ENCODE data around the gene NPIPA1. TPM values are rescaled to one million over a fixed set of nuclear protein-coding genes. Genes with fewer than 3 reads are reported as not detected.
"Not testable (repeated sequence)": the region's sequence is repeated elsewhere in the genome, so short reads cannot be mapped to it uniquely, and the experiment has no call there.

The NPIPA1 gene
- total and polyA plus RNA-seq, 3 donors from 2014 or later: 169 to 173 (median 170) TPM

DNA sequence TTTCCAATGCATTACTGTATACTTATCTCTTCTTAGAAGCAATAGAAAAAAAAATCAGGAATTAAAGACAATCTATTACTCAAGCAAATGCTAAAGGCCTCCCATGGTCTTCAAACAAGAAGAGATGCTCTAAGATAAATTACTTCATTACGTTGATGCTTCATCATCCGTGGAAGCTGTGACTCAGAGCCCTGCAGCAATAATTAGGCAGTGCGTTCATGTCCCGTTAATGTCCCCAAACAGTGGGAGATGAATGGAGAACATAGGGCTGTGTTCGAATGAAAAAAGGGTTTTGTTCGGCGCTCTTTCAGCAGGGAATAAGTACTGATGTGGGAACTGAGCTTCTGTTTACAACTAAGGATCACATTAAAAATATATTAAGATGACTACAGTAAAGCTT, 21.7 kb downstream of the NPIPA1 start:
- no peaks in the 10 kb centered on the region for H3K9me3 ChIP-seq

DNA sequence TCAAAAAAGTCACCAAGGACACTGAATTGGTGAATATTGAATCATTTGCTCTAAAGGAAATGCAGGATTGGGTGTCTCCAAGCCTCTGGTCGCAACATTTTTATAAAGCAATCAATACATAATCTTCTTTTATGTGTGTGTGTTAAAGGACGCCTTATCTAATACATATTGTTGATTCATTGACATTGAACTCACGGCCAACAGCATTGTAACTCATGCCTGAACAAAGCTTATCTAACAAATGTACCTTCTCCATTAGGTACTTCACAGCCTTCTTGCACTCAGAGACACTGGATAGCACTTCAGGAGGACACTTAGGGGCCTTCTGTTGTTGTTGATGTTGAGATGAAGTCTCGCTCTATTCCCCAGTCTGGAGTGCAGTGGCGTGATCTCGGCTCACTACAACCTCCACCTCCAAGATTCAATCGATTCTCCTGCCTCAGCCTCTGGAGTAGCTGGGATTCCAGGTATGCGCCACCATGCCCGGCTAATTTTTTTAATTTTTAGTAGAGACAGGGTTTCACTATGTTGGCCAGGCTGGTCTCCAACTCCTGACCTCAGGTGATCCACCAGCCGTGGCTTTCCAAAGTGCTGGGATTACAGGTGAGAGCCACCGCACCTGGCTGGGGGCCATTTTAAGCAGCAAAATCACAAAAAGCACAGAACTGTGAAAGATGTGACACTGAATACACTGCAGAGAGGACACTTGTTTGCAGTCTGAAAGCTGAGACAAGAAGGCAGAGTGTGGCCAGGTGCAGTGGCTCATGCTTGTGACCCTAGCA, 24.4 kb downstream of the NPIPA1 start:
- no peak for DNase-seq
- intact Hi-C loops (cut with DNase I; ENCODE audit: low total_unique reads): no loop called here
- 90% methylated on average over 11 of the region's 11 CpGs for WGBS, 2 donors
- TF ChIP-seq, protein P1, sequence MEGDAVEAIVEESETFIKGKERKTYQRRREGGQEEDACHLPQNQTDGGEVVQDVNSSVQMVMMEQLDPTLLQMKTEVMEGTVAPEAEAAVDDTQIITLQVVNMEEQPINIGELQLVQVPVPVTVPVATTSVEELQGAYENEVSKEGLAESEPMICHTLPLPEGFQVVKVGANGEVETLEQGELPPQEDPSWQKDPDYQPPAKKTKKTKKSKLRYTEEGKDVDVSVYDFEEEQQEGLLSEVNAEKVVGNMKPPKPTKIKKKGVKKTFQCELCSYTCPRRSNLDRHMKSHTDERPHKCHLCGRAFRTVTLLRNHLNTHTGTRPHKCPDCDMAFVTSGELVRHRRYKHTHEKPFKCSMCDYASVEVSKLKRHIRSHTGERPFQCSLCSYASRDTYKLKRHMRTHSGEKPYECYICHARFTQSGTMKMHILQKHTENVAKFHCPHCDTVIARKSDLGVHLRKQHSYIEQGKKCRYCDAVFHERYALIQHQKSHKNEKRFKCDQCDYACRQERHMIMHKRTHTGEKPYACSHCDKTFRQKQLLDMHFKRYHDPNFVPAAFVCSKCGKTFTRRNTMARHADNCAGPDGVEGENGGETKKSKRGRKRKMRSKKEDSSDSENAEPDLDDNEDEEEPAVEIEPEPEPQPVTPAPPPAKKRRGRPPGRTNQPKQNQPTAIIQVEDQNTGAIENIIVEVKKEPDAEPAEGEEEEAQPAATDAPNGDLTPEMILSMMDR (IDR thresholded peaks at IDR 0.05): no peak
- Histone ChIP-seq H3K36me3 (ENCODE audit: low read depth, missing control alignments) (no peaks in the 10 kb centered on the region), H3K4me3 (no peak overlapping the region), H3K27ac (no peak overlapping the region), H3K9me3 (no peaks in the 10 kb centered on the region), H3K4me1 (peaks cover 8% of the 10 kb centered on the region), H3K27me3 (no peaks in the 10 kb centered on the region)

More for the DNA sequence above, 21.7 kb downstream of the NPIPA1 start:
- Histone ChIP-seq H3K27me3 (no peaks in the 10 kb centered on the region), H3K4me1 (peaks cover 22% of the 10 kb centered on the region), H3K36me3 (ENCODE audit: low read depth, missing control alignments) (no peaks in the 10 kb centered on the region), H3K27ac (no peak overlapping the region), H3K4me3 (no peak overlapping the region)
- TF ChIP-seq, protein P1 (IDR thresholded peaks at IDR 0.05): no peak
- no peak for TF ChIP-seq POLR2A (IDR thresholded peaks at IDR 0.05)
- WGBS, 2 donors: 90 to 91% methylated on average over 7 of the region's 7 CpGs
- intact Hi-C loops (cut with DNase I; ENCODE audit: low total_unique reads): no loop called here
- no peak for DNase-seq

DNA sequence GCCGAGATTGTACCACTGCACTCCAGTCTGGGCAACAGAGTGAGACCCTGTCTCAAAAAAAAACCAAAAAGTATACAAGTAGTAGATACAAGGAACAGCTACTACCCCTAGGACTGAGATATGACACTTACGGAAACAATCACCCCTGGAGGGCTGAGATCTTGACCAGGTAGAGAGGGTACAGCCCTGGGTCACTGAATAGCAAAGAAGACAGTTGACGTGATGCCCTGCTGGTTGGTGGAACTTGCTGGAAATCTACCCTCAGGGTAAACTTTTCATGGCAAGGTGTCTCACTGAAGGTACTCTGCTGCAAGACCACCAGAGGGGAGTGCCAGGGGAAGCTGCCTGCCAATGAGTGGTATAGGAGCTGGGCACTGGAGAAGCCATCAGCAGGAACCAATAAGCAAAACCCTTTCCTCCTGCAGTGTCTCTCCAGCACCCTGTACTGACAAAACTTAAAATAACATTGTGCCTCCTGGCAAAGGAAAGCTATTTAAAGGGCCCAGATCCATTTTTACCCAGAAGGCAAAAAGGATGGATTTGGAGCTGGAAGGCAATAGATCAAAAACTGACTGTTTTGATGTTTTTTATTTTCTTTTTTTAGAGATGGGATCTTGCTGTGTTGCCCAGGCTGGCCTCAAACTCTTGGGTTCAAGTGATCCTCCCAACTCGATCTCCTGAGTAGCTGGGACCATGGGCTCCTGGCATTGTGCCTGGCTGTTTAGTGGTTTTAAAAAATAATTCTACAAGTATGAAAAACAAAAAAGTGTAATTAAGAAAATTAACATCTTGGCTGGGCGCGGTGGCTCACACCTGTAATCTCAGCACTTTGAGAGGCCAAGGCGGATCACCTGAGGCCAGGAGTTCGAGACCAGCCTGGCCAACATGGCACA, 26.3 kb downstream of the NPIPA1 start:
- WGBS, 2 donors: 76 to 78% methylated on average over 8 of the region's 8 CpGs

DNA sequence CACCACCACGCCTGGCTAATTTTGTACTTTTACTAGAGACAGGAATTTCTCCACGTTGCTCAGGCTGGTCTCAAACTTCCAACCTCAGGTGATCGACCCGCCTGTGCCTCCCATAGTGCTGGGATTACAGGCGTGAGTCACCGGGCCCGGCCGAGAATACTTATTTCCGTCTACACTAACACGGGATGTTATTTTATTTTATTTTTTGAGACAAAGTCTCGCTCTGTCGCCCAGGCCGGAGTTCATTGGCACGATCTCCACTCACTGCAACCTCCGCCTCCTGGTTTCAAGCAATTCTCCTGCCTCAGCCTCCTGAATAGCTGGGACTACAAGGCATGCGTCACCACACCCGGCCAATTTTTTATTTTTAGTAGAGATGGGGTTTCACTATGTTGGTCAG, 28.1 kb downstream of the NPIPA1 start:
- H3K36me3 ChIP-seq (ENCODE audit: low read depth, missing control alignments): no peaks in the 10 kb centered on the region
- DNase-seq: no peak
- intact Hi-C loops (cut with DNase I; ENCODE audit: low total_unique reads): no loop called here
- no peak overlapping the region for H3K27ac ChIP-seq
- H3K4me1 ChIP-seq: no peaks in the 10 kb centered on the region
- 92 to 93% methylated on average over 17 of the region's 17 CpGs for WGBS, 2 donors
- H3K4me3 ChIP-seq: no peak overlapping the region
- no peak for TF ChIP-seq POLR2A (IDR thresholded peaks at IDR 0.05)
- TF ChIP-seq, protein P1 (IDR thresholded peaks at IDR 0.05): no peak
- no peaks in the 10 kb centered on the region for H3K27me3 ChIP-seq
- H3K9me3 ChIP-seq: no peaks in the 10 kb centered on the region

More for the DNA sequence above, 26.3 kb downstream of the NPIPA1 start:
- Histone ChIP-seq H3K4me1 (no peaks in the 10 kb centered on the region), H3K4me3 (no peak overlapping the region), H3K27me3 (no peaks in the 10 kb centered on the region), H3K36me3 (ENCODE audit: low read depth, missing control alignments) (no peaks in the 10 kb centered on the region), H3K9me3 (no peaks in the 10 kb centered on the region), H3K27ac (no peak overlapping the region)
- no peak for TF ChIP-seq POLR2A (IDR thresholded peaks at IDR 0.05)
- TF ChIP-seq, protein P1 (IDR thresholded peaks at IDR 0.05): no peak
- no peak for DNase-seq
- intact Hi-C loops (cut with DNase I; ENCODE audit: low total_unique reads): no loop called here

DNA sequence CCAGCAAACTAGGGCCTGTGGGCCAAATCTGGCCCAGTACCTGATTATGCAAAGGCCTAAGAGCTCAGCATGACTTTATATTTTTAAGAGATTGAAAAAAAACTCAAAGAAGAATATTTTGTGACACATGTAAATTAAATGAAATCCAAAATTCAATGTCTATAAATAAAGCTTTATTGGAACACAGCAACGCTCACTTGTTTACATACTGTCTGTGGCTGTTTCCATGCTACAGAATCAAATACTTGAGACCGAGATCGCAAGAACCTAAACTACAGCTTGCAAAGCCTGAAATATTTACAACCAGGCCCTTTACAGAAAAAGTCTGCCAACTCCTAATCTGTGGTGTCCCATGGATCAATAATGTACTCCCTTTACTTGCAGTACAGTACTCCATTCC, 32.6 kb downstream of the NPIPA1 start:
- H3K4me1 ChIP-seq; H3K36me3 ChIP-seq (ENCODE audit: low read depth, missing control alignments); H3K9me3 ChIP-seq; H3K27ac ChIP-seq; DNase-seq; intact Hi-C loops (cut with DNase I; ENCODE audit: low total_unique reads); H3K27me3 ChIP-seq; H3K4me3 ChIP-seq: not testable (repeated sequence)
- 92 to 96% methylated on average over 3 of the region's 3 CpGs for WGBS, 2 donors

DNA sequence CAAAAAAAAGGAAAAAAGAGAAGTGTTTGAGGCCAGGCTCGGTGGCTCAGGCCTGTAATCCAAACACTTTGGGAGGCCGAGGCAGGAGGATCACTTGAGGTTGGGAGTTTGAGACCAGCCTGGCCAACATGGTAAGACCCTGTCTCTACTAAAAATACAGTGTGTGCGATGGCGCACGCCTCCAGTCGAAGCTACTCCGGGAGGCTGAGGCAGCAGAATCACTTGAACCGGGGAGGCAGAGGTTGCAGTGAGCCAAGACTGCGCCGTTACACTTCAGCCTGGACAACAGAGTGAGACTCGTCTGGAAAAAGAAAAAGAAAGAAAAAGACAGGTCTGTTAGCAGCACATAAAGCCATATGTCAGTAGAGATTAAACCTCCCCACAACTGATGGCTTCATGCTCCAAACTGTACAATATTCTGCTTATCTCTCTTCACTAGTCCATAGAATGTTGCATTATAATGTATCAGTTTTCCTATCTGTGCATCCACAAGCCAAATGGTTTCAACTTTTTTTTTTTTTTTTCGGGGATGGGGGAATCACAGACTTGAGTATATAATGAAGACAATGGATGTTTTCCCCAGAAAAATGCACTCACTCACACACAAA, 34.5 kb downstream of the NPIPA1 start:
- H3K9me3 ChIP-seq; H3K27ac ChIP-seq; H3K4me1 ChIP-seq; DNase-seq; H3K27me3 ChIP-seq; intact Hi-C loops (cut with DNase I; ENCODE audit: low total_unique reads); H3K36me3 ChIP-seq (ENCODE audit: low read depth, missing control alignments); H3K4me3 ChIP-seq: not testable (repeated sequence)
- WGBS, 2 donors: 69 to 85% methylated on average over 12 of the region's 12 CpGs

DNA sequence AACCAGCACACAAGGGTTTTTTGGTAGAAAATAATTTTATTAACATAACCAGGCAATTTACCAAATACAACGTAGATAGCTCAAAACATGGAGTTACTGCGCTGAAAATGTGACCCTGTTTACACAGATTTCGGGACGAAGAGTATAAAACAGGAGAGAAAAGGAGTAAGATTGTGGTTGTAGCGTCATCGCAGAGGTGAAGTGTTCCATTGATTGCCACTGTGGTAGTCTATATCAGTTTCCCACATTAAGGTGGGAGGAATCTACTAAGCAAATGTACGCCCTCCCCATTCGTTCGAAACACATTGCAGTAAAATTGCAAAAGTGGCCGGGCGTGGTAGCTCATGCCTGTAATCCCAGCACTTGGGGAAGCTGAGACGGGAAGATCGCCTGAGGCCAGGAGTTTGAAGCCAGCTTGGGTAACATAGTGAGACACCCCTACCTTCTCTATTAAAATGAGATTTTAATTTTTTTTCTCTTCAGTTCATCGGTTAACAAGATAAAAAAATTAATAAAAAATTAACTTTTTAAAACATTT, 36.6 kb downstream of the NPIPA1 start:
- peak overlapping the region; percentile 87 to 96 for H3K4me3 ChIP-seq
- H3K27me3 ChIP-seq; DNase-seq; H3K9me3 ChIP-seq; intact Hi-C loops (cut with DNase I; ENCODE audit: low total_unique reads); H3K36me3 ChIP-seq (ENCODE audit: low read depth, missing control alignments): not testable (repeated sequence)
- WGBS, 2 donors: 36 to 51% methylated on average over 14 of the region's 14 CpGs
- H3K4me1 ChIP-seq: peaks cover 11% of the 10 kb centered on the region
- H3K27ac ChIP-seq: peak overlapping the region; percentile 90 to 98

Measured in testis (tissue), 3 donors.